Activated CD4-positive, alpha-beta memory T cell treated with anti-CD3 and anti-CD28 coated beads for 36 hours (primary cell): ENCODE results near the gene RAPGEF4. TPM values are rescaled to one million over a fixed set of nuclear protein-coding genes. Genes with fewer than 3 reads are reported as not detected.

ENCODE experiments used
- CTCF ChIA-PET: fragments of 350-600 bp; sonication (Branson Sonifier 250); formaldehyde crosslinking; loops from one replicate; lab custom pipeline; 2021; ENCODE audit warnings: antibody characterized with exemption, inconsistent platforms; lab: Charles Lee
- POLR2A ChIA-PET: fragments of 350-600 bp; sonication (Branson Sonifier 250); formaldehyde crosslinking; loops from one replicate; lab custom pipeline; 2021; ENCODE audit warnings: antibody characterized with exemption; lab: Charles Lee
- DNase-seq: peaks from one replicate; pipeline ENCODE4 v3.0.0-alpha.2; 2020
- H3K27ac Mint-ChIP-seq: one replicate; pipeline ENCODE4 v1.8.0; 2021; ENCODE audit warnings: mixed read lengths
- H3K27me3 Mint-ChIP-seq: one replicate; pipeline ENCODE4 v1.8.0; 2021; ENCODE audit warnings: mixed read lengths
- H3K36me3 Mint-ChIP-seq: one replicate; pipeline ENCODE4 v1.8.0; 2021; ENCODE audit warnings: mixed read lengths
- H3K4me1 Mint-ChIP-seq: one replicate; pipeline ENCODE4 v1.8.0; 2021; ENCODE audit warnings: low read depth, mixed read lengths
- H3K4me3 Mint-ChIP-seq: one replicate; pipeline ENCODE4 v1.8.0; 2021; ENCODE audit warnings: mild to moderate bottlenecking, mixed read lengths
- H3K9me3 Mint-ChIP-seq: one replicate; pipeline ENCODE4 v1.8.0; 2021; ENCODE audit warnings: mixed read lengths
- intact Hi-C: fragments of 100-400 bp; cut with micrococcal nuclease; formaldehyde crosslinking; loops from one replicate; pipeline ENCODE4 v1.15.1; 2023
- total RNA-seq, 2 experiments: library from RNA; stranded (reverse); gene quantifications; one replicate each; pipeline ENCODE4 v1.2.3, GENCODE V29; 2021

Gene RAPGEF4
- total RNA-seq, 2 experiments from 2014 or later, result 0.21 TPM; not detected in 1

- DNase-seq, result no peak
- Mint-ChIP-seq H3K36me3 (no peaks in the 10 kb centered on the region), H3K27me3 (peaks cover 10% of the 10 kb centered on the region), H3K4me3 (no peak overlapping the region), H3K9me3 (peaks cover 13% of the 10 kb centered on the region), H3K4me1 (no peaks in the 10 kb centered on the region), H3K27ac (no peak overlapping the region)
- POLR2A ChIA-PET, result no interaction called here
- intact Hi-C loops, result no loop called here
- CTCF ChIA-PET, result no interaction called here
These were observed 25.7 kb downstream of the RAPGEF4 start for GRCh38 chr2:172761306-172761705.

DNA sequence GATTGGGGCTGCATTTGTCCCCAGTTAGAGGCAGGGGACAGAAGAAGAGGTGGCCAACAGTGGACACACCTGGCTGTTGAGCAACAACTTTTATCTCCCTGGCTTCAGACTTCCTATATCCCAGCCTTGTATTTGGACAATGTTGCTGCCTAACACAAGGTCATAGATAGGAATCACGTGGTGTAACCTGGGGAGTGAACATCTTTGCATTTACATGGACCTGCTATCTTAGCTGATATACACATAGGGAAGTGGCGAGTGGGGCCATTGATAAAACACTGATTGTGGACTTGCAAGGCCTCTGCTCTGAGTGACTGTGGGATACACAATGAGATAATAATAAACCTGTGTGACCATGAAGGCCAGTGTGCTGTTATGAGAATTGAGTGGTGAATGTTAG lies 26.9 kb downstream of the RAPGEF4 start:
- no peak for DNase-seq
- Mint-ChIP-seq H3K27me3 (peaks cover 6% of the 10 kb centered on the region), H3K4me3 (no peak overlapping the region), H3K4me1 (no peaks in the 10 kb centered on the region), H3K9me3 (peaks cover 13% of the 10 kb centered on the region), H3K36me3 (no peaks in the 10 kb centered on the region), H3K27ac (no peak overlapping the region)
- intact Hi-C loops, result no loop called here
- CTCF ChIA-PET, result no interaction called here
- POLR2A ChIA-PET, result no interaction called here

DNA sequence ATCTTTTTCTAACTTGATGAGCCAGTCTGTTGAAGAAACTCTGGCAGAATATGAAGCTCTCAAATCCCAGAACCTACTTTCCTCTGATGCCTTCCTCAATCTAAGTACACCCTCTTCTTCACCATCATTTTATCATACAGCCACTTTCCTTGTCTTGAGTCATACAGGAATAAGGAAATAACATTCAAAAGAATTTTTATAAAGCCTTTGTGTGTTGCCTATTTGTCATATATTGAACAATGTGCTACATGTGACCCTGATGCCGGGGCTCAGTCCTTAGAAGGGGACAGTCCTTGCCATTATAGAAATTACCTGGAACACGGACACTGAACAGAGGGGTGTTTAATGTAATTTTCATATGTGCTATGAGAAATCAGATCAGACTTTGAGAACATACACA lies 27.4 kb downstream of the RAPGEF4 start:
- peaks cover 13% of the 10 kb centered on the region for H3K9me3 Mint-ChIP-seq
- H3K27me3 Mint-ChIP-seq, result peaks cover 6% of the 10 kb centered on the region
- ChIA-PET CTCF (no interaction called here), POLR2A (no interaction called here)
- H3K27ac Mint-ChIP-seq, result no peak overlapping the region
- intact Hi-C loops, result no loop called here
- DNase-seq, result no peak
- no peak overlapping the region for H3K4me3 Mint-ChIP-seq
- H3K4me1 Mint-ChIP-seq, result no peaks in the 10 kb centered on the region
- H3K36me3 Mint-ChIP-seq, result no peaks in the 10 kb centered on the region

DNA sequence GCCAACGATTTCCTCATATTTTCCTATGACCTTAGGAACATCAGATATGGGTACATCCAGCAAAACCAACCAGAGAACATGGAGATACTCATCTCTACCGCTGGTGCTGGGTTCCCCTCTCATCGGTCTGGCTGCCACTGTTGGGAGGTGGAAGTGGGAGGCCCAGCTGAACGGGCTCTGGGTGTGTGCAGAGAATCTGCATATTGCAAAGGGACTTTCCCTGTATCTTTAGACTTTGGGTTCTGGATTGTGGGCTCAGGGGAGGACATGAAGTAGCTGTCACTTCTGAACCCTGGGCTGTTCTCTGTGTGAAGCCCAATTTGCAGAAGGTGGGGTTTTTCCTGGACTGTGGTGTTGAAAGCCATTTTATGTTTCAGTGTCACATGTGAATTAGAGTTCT lies 30.0 kb downstream of the RAPGEF4 start:
- H3K4me3 Mint-ChIP-seq, result no peak overlapping the region
- POLR2A ChIA-PET, result no interaction called here
- H3K9me3 Mint-ChIP-seq, result peaks cover 8% of the 10 kb centered on the region
- DNase-seq, result no peak
- intact Hi-C loops, result no loop called here
- peaks cover 5% of the 10 kb centered on the region for H3K27me3 Mint-ChIP-seq
- H3K36me3 Mint-ChIP-seq, result no peaks in the 10 kb centered on the region
- no peaks in the 10 kb centered on the region for H3K4me1 Mint-ChIP-seq
- CTCF ChIA-PET, result no interaction called here
- H3K27ac Mint-ChIP-seq, result no peak overlapping the region

- no peak overlapping the region for H3K4me3 Mint-ChIP-seq
- no peaks in the 10 kb centered on the region for H3K9me3 Mint-ChIP-seq
These were observed 32.8 kb downstream of the RAPGEF4 start for GRCh38 chr2:172768401-172768800.

DNA sequence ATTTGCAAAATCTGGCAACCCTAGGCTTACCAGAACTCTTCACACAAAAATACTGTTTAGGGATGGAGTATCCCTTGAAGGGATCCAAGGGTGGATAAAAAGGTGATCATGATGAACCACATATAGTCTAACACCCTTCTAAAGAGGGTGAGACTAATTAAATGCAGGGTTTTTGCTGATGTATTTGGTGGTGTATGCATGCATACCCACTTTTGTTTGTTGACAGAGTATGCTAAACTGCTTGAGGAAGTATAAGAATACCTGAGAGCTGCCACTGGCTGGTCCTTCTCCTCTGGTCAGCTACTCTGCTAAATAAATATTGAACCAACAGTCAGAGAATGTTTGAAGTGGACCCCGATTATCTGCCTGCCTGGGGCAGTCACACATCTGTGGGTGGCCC lies 34.2 kb downstream of the RAPGEF4 start:
- CTCF ChIA-PET, result no interaction called here
- H3K27ac Mint-ChIP-seq, result no peak overlapping the region
- no peaks in the 10 kb centered on the region for H3K4me1 Mint-ChIP-seq
- H3K27me3 Mint-ChIP-seq, result peaks cover 3% of the 10 kb centered on the region
- DNase-seq, result no peak
- intact Hi-C loops, result no loop called here
- no peaks in the 10 kb centered on the region for H3K36me3 Mint-ChIP-seq
- POLR2A ChIA-PET, result interaction anchor here (0.6 kb wide), 1 partner anchor 10 kb away, joined by 3 read pairs; no protein-coding TSS in a partner anchor
- no peak overlapping the region for H3K4me3 Mint-ChIP-seq
- H3K9me3 Mint-ChIP-seq, result no peaks in the 10 kb centered on the region

More at GRCh38 chr2:172768401-172768800, 32.8 kb downstream of the RAPGEF4 start:
- Mint-ChIP-seq H3K4me1 (no peaks in the 10 kb centered on the region), H3K27me3 (peaks cover 3% of the 10 kb centered on the region), H3K36me3 (no peaks in the 10 kb centered on the region), H3K27ac (no peak overlapping the region)
- intact Hi-C loops, result no loop called here
- no peak for DNase-seq
- CTCF ChIA-PET, result no interaction called here
- POLR2A ChIA-PET, result no interaction called here

DNA sequence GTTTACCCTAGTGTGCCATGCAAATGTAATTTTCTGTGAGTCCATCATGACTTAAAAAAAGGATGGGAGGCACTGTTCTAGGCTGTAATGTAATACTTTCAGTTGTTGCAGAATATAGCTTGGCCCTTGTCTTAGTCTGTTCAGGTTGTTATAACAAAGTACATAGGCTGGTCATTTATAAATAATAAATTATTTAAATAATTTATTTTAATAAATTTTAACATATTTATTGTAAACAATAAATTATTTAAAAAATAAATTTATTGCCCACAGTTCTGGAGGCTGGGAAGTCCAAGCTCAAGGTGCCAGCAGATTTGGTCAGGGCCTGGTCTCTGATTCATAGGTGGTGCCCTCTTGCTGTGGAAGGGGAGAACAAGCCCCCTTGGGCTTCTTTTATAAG lies 35.2 kb downstream of the RAPGEF4 start:
- POLR2A ChIA-PET, result no interaction called here
- H3K27me3 Mint-ChIP-seq, result no peaks in the 10 kb centered on the region
- no peak for DNase-seq
- CTCF ChIA-PET, result no interaction called here
- H3K27ac Mint-ChIP-seq, result no peak overlapping the region
- intact Hi-C loops, result no loop called here
- H3K36me3 Mint-ChIP-seq, result no peaks in the 10 kb centered on the region
- H3K4me3 Mint-ChIP-seq, result no peak overlapping the region
- H3K9me3 Mint-ChIP-seq, result no peaks in the 10 kb centered on the region
- no peaks in the 10 kb centered on the region for H3K4me1 Mint-ChIP-seq

DNA sequence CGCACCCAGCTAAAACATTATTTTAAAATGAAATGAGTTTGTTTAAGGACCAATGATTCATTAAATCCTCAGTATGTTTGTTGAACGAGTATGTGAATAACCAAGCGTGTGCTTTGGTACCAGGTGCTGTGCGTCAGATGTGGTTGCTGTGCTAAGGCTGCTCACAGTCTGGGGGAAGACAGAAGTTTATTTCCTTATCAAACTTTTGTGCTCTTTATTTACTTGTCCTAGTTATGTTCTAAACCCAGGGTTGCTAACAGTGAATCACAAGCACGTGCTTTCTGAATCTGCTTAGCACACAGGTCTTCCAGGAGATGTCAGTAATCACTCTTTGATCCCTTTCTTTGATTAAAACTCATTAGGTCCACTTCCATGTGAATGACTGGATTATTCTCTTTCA lies 37.0 kb downstream of the RAPGEF4 start:
- no peaks in the 10 kb centered on the region for H3K36me3 Mint-ChIP-seq

DNA sequence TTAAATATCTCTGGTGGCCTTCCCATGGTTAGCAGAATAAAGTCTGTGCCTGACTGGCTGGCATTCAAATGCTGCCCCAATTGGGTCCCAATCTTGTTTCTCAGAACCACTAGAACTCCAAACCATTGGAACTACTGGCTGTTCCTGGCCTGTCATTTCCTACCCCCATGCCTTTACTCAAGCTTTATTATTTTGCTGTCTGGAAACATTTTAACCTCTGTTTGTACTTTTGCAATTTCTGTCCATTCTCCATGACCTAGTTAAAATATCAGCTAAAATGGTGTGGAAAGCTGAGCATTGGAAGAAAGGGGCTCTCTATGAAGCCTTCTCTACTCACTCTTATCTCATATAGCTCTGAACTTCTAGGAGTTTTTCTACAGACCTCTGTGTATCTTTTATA lies 38.7 kb downstream of the RAPGEF4 start:
- CTCF ChIA-PET, result no interaction called here
- Mint-ChIP-seq H3K27me3 (no peaks in the 10 kb centered on the region), H3K4me1 (no peaks in the 10 kb centered on the region), H3K27ac (no peak overlapping the region), H3K9me3 (no peaks in the 10 kb centered on the region), H3K4me3 (no peak overlapping the region), H3K36me3 (no peaks in the 10 kb centered on the region)
- POLR2A ChIA-PET, result no interaction called here
- DNase-seq, result no peak
- intact Hi-C loops, result no loop called here

More for the DNA sequence above, 37.0 kb downstream of the RAPGEF4 start:
- no peak for DNase-seq
- CTCF ChIA-PET, result no interaction called here
- no peaks in the 10 kb centered on the region for H3K4me1 Mint-ChIP-seq
- intact Hi-C loops, result no loop called here
- H3K9me3 Mint-ChIP-seq, result no peaks in the 10 kb centered on the region
- H3K27ac Mint-ChIP-seq, result no peak overlapping the region
- no peaks in the 10 kb centered on the region for H3K27me3 Mint-ChIP-seq
- no peak overlapping the region for H3K4me3 Mint-ChIP-seq
- POLR2A ChIA-PET, result no interaction called here

- H3K9me3 Mint-ChIP-seq, result no peaks in the 10 kb centered on the region
- no peaks in the 10 kb centered on the region for H3K36me3 Mint-ChIP-seq
- CTCF ChIA-PET, result no interaction called here
- POLR2A ChIA-PET, result no interaction called here
- H3K27ac Mint-ChIP-seq, result no peak overlapping the region
- H3K4me3 Mint-ChIP-seq, result no peak overlapping the region
- H3K4me1 Mint-ChIP-seq, result no peaks in the 10 kb centered on the region
- intact Hi-C loops, result no loop called here
- no peak for DNase-seq
- no peaks in the 10 kb centered on the region for H3K27me3 Mint-ChIP-seq
These were observed 39.7 kb downstream of the RAPGEF4 start for GRCh38 chr2:172775319-172775718.

- ChIA-PET POLR2A (no interaction called here), CTCF (no interaction called here)
- Mint-ChIP-seq H3K9me3 (no peaks in the 10 kb centered on the region), H3K4me1 (no peaks in the 10 kb centered on the region), H3K27ac (no peak overlapping the region), H3K36me3 (no peaks in the 10 kb centered on the region), H3K4me3 (no peak overlapping the region), H3K27me3 (no peaks in the 10 kb centered on the region)
- intact Hi-C loops, result no loop called here
- no peak for DNase-seq
These were observed 41.8 kb downstream of the RAPGEF4 start for GRCh38 chr2:172777431-172777830.

GRCh38 chr2:172782506-172783164 lies 47.0 kb downstream of the RAPGEF4 start:
- Mint-ChIP-seq H3K27ac (no peak overlapping the region), H3K4me3 (no peak overlapping the region), H3K9me3 (no peaks in the 10 kb centered on the region), H3K4me1 (no peaks in the 10 kb centered on the region), H3K36me3 (no peaks in the 10 kb centered on the region), H3K27me3 (peaks cover 8% of the 10 kb centered on the region)
- intact Hi-C loops, result no loop called here
- POLR2A ChIA-PET, result no interaction called here
- CTCF ChIA-PET, result no interaction called here
- no peak for DNase-seq

DNA sequence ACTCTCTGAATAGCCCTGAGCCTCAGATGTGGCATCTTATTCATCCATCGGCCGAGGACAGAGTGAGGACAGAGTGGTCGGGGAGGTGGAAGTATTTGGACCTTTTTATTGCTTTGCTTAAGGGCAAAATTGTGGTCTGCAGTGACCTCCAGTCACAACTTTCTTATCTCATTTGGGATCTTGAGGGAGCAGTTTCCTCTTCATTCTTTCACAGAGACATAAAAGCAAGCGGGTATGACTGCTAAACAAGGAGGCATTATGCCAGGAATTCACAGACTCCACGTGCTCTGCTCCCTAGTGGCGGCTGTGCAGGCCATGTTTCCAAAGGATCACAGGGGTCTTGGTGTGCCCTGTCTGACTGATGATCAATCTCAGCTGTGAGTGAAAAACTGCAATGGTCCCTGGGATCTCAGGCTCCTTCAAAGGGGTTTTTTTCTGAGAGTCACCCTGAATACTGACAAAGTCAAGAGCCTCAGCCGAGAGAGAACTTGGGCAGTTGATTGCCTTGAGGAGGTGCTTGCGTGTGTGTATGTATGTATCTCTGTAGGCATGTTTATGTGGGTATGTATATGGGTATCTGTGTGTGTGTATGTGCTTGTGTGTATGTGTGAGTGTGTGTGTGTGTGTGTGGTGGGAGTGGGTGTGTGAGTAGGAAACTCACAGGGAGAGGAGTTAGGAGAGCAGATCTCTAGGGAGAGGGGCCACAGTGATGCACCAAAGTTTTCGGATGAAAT lies 47.7 kb downstream of the RAPGEF4 start:
- H3K27me3 Mint-ChIP-seq, result peaks cover 8% of the 10 kb centered on the region
- intact Hi-C loops, result no loop called here
- H3K4me1 Mint-ChIP-seq, result no peaks in the 10 kb centered on the region
- H3K36me3 Mint-ChIP-seq, result no peaks in the 10 kb centered on the region
- H3K27ac Mint-ChIP-seq, result no peak overlapping the region
- ChIA-PET CTCF (no interaction called here), POLR2A (no interaction called here)
- H3K9me3 Mint-ChIP-seq, result no peaks in the 10 kb centered on the region
- H3K4me3 Mint-ChIP-seq, result no peak overlapping the region
- no peak for DNase-seq
